ENCODE results near the gene SETD3.

Gene SETD3

DNA sequence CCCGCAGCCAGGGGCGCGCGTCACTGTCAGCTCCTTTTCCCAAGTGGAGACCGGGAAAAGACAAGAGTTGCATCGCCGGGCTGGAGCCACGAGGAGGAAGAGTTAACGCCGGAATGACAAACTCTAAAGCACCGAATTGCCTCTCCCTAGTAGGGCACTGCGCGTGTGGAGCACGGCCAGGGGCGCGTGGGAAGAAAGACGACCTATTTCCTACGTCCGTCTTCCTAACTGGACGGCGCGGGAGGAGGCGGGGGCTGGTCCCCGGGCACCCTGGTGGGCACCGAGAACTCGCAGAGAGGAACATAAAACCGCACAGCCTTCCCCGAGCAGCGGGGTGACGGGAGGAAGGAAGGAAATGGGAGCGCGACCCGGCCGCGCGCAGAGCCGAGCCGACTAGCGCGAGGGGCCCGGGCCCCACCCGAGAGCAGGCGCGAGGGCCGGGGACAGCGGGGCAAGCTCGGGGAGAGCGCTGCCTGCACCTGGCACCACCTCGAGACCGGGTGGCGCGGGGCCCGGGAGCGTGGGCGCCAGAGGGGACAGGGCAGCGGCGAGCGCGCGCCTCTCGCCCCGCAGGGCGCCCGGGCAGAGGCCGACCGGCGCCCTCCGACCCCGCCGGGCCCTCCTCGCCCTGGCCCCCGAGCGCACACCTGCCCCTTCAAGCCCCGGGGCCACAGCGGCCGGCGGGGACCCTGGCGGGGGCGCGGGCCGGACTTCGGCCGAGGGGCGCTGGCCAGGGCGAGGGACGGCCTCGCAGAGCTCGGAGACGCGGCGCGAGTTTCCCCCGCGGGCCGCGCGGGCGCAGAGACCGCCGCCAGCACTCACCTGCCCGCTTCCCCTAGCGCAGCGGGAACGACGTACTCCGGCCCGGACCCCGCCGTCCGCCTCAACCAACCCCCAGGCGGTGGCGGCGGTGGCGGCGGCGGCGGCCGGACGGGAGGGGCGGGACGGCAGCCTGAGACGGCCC is at the start of gene SETD3:
SETD3 (minus strand) TSS at position 954 of the 964 bp plus-strand sequence. CDS start 15,054 bp downstream, outside the sequence.
- DNase-seq = peak; percentile 89 to 93 (median 91)

- DNase-seq = no peak
Measured at GRCh38 chr14:99529899-99530298, 49.2 kb upstream of the SETD3 start.

GRCh38 chr14:99527427-99528076 is 46.9 kb upstream of the SETD3 start:
- DNase-seq = no peak

DNA sequence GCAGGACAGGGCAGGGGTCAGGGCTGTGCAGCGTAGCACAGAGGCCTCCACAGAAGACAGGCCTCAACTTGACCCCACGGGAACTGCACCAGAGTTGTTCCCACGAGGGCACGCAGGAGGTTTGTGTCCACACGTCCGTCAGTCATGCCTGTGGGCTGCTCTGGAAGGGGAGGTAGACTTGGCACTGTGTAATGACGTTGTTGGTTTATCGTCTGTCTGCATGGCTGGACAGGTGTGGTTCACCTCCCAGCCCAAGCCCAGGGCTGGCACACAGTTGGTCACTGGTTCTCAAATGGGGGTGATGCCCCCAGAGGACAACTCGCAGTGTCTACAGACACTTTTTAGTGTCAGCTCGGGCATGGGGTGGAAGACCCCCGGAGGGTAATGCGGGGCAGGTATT is 46.4 kb upstream of the SETD3 start:
- no peak for DNase-seq

DNA sequence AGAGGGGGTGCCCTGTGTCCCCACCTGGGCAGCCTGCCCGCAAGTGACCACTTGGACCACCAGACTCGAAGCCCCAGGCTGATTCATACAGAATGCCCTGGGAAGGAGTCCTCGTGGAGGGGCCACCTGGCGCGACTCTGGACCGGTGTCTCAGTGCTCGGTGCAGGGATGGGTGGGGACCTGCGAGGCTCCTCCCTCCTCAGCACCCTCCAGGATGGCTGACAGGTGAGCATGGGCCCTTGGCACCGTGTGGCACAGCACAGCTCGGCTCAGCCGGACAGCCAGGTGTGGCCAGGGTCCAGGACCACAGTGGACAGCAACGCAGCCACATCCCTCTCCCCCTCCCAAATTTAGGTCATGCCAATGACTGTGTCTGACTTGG is 45.0 kb upstream of the SETD3 start:
- DNase-seq = no peak

DNA sequence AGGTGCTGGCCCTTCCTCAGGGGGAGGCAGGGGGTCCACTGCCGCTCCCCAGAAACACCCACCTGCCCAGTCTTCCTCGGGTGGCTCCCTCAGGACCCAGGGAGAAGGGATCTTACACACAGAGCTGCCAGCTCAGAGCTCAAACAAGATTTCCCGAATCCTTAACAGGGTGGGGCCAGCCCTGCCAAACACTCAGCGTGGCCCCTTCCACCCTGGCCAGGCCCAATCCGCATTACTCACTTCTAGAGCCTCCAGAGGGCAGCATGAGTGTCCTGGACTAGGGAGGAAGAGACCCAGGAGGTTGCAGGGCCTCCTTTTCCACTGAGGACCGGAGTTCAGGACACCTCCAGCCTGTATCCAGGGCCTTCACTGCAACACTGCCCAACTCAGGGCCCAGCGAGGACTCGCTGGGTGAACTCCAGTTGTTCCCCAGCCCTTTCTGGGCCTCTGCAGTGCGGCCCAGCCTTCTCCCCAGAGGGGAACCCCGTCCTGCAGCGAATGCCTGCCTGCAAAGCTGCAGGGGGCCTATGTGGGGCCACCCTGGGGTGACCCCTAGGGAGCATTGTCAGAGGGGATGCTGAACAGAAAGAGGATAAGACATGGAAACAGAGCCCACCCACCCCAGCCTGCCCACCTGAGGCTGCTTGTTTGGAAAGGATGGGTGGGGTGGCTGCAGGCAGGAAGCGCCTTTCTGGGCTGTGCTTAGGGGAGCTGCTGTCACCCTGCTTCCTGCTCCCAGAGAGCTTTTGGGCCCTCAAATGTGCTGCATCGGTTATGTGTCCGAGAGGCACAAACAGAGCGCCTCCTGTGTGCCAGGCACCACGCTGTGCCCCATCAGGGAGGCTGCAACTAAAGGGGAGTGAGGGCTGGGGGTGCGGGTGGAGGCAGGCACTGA is 44.4 kb upstream of the SETD3 start:
- DNase-seq = peak in 2 of 3 donors; percentile 13 to 14

DNA sequence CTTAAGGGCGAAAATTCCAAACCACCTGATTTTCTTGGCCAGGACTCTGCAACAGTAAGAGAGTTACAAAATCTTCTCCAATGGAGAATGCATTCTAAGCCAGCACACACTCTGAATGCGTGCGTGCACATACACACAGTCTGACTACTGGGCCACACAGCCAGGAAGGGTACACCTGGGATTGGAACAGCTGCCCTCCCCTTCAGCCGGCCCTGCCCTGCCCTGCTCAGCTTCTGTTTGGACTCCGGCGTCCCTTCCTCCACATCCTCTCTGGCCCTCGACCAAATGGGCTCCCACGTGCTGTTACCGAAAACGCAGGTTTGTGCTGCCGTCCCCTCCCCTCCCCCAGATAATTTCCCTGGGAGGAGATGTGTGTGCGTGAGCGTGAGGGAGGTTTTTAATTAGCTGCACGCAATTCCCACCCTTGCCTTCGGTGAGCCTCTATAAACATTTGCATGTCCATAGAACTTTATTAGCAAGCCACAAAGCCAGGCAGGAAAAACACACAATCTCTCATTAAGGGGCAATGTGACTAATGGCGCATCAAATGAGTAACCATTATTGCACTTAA is 43.5 kb upstream of the SETD3 start:
- DNase-seq = no peak

DNA sequence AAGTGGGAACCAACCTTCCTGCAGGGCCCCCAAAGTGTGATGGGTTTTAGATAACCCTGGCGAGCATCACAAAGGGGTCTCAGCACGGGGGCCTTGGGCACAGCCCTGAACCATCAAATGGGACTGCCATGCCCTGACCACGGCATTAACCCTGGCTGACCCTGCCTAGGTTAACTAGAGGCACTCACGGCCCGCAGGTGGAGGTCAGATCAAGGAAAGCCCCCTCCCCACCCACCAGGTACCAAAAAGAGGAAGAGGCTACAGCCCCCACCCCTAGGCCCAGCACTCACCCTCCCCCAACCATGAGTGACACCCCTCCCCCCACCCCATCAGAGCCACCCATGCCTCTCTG is 43.0 kb upstream of the SETD3 start:
- no peak for DNase-seq

GRCh38 chr14:99522934-99523703 is 42.5 kb upstream of the SETD3 start:
- no peak for DNase-seq

- no peak for DNase-seq
Measured at GRCh38 chr14:99522457-99522891, 41.8 kb upstream of the SETD3 start.

GRCh38 chr14:99522025-99522401 is 41.4 kb upstream of the SETD3 start:
- DNase-seq = no peak

DNA sequence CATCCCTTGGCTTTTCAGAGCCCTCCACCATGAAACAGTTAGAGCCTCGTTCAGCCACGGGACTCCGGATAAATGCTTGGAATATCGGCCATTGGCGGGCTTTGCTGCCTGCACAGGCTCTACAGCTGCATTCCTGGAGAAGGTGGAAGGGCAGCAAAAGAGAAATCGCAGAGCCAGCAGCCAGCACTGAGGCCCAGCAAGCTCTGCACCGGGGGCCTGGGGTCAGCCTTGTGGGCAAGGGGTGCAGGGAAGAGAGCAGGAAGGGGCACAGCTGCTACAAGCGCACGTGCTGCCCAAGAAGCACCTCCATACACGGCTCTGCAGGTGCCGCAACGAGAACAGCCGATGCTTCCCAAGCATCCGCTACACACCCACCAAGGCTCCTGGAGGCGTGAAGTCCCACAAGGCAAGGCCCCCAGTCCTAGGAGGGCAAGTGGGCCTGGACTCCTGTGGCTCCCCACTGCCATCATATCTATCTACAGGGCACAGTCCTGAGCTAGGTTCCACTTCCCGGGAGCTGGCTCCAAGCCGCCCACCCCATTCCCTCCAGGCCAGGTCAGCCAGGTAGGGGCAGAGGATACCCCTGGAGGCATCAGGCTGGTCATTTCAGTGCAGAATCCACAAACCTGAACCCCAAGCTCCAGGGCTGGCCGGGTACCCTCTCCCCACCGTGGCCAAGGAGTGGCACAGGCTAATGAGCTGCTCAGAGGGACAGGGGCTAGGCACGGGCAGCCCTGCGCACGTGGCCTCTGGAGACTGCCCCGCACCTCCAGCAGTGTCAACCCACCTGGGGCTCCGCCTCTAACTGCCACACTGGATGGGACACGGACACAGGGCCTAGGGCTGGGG is 40.7 kb upstream of the SETD3 start:
- no peak for DNase-seq

DNA sequence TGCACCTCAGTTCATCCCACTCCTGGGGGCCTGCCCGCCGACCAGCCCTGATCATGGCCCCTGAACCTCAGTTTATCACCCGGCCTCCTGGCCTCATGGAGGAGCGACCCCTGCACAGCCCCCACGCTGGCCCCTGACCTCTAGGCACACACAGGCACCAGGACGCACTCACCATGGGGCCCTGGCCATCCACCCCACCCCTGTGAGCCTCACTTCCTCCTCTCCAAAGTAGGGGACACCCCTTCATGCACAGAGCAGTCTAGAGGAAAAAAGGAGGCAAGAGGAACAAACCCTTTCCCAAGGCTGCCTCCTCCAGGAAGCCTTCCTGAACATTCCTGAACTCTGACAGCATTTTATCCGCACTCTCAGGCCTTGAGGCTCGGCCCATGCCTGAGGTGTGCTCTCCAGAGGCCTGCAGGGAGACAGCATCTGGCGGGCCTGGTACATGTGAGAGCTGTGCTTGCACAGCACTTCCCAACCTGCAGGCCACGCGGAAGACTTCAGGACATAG is 40.0 kb upstream of the SETD3 start:
- no peak for DNase-seq

GRCh38 chr14:99519931-99520421 is 39.3 kb upstream of the SETD3 start:
- DNase-seq = no peak

GRCh38 chr14:99519347-99519881 is 38.8 kb upstream of the SETD3 start:
- no peak for DNase-seq

- peak; percentile 64 to 83 (median 75) for DNase-seq
Measured at GRCh38 chr14:99518441-99519346, 38.0 kb upstream of the SETD3 start.

DNA sequence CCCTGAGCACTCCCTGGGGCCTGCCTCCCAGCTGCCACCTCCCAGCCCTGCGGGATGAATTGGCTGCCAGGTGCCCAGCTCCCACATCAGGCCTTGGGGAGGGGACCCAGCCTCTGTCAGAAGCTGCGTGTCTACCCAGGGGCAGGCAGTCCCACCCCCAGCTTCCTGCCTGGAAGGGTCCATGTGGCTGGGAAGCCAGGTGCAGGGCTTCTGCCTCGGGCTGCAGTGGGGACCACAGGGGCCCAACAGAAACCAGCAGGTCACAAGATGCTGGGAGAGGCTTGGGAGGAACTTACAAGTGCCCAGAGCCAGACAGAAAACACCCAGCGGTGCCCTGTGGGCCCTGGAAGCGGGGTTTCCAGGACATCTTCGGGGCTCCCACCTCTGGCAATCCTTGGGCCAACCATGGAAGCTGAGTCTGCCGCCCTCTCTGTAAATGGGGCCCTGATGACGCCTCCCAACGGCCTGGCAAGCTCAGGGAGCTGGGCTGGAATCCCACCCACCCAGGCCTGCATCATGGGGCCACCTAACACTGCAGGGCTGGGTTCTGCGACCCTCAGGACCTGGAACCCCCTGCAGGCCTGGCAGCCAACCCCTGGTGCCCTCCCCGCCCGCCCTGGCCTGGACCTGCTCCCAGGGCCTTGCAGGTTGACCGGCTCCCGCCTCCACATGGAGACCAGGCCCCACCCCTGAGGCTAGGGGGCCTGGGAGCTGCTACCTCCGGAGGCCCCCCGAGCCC is 37.2 kb upstream of the SETD3 start:
- DNase-seq = no peak

GRCh38 chr14:99516871-99517642 is 36.4 kb upstream of the SETD3 start:
- no peak for DNase-seq
